H1 (cell line): Measurements from ENCODE around the gene CCDC116. TPM values are rescaled to one million over a fixed set of nuclear protein-coding genes. Genes with fewer than 3 reads are reported as not detected.

Experiments
- CTCF ChIA-PET: fragments of 300-600 bp; sonication (Branson Sonifier 250); formaldehyde crosslinking; loops from one replicate; lab custom pipeline; 2021; ENCODE audit not compliant: partially characterized antibody; lab: Charles Lee
- POLR2A ChIA-PET: fragments of 300-600 bp; sonication (Branson Sonifier 250); formaldehyde crosslinking; loops from one replicate; lab custom pipeline; 2021; ENCODE audit warnings: inconsistent platforms; ENCODE audit not compliant: partially characterized antibody; lab: Charles Lee
- DNase-seq, 2 experiments: peaks; one replicate each; pipeline versions ENCODE4 v3.0.0 to v3.0.0-alpha.2; 2010 to 2022; ENCODE audit warnings: low spot score in 2 of 2, low read depth in 1 of 2, mixed read lengths in 1 of 2
- FAIRE-seq: peaks from 2 replicates; lab custom pipeline; 2011; peaks lifted over from hg19 to GRCh38; lab: Jason Lieb, UNC
- H2AFZ ChIP-seq: 2 replicates; pipeline ENCODE4 v1.8.1; 2012; ENCODE audit warnings: low read length, inconsistent platforms
- H2AK5ac ChIP-seq: 2 replicates; pipeline ENCODE4 v1.6.1; 2013; ENCODE audit warnings: low read depth, low read length
- H2BK120ac ChIP-seq: replicated peaks from 2 replicates; pipeline ENCODE3; 2013; ENCODE audit warnings: low read depth, low read length, inconsistent platforms
- H2BK12ac ChIP-seq: 2 replicates; pipeline ENCODE4 v1.6.1; 2013; ENCODE audit warnings: low read depth, low read length
- H2BK15ac ChIP-seq: 2 replicates; pipeline ENCODE4 v1.6.1; 2013; ENCODE audit warnings: low read length
- H2BK20ac ChIP-seq: 2 replicates; pipeline ENCODE4 v1.6.1; 2013; ENCODE audit warnings: low read length
- H2BK5ac ChIP-seq: 2 replicates; pipeline ENCODE4 v1.6.1; 2013; ENCODE audit warnings: low read depth, low read length
- H3K14ac ChIP-seq: 2 replicates; pipeline ENCODE4 v1.6.1; 2013; ENCODE audit warnings: inconsistent platforms; ENCODE audit not compliant: insufficient read length
- H3K18ac ChIP-seq: 2 replicates; pipeline ENCODE4 v1.6.1; 2013; ENCODE audit warnings: low read length; ENCODE audit errors: extremely low read depth
- H3K23ac ChIP-seq: 2 replicates; pipeline ENCODE4 v1.6.1; 2013; ENCODE audit warnings: inconsistent platforms; ENCODE audit not compliant: insufficient read length
- H3K23me2 ChIP-seq: 2 replicates; pipeline ENCODE4 v1.6.1; 2013; ENCODE audit warnings: low read depth, low read length
- H3K27ac ChIP-seq: 2 replicates; pipeline ENCODE4 v1.6.1; 2011; ENCODE audit warnings: low read depth, low read length, inconsistent platforms
- H3K27me3 ChIP-seq, 4 experiments: replicated peaks in 1 of 4; 1 replicate in 1 of 4; 2 replicates in 3 of 4; pipeline versions ENCODE4 v1.6.1 to v1.8.1; 2011 to 2013; ENCODE audit warnings: low read length in 3 of 4, mild to moderate bottlenecking in 3 of 4, inconsistent platforms in 2 of 4, mixed read lengths in 2 of 4, moderate library complexity in 1 of 4; ENCODE audit not compliant: control insufficient read depth in 3 of 4, insufficient read depth in 3 of 4; ENCODE audit errors: extremely low read depth in 1 of 4
- H3K36me3 ChIP-seq, 4 experiments: 2 replicates each; pipeline versions ENCODE4 v1.6.1 to v1.8.1; 2011 to 2013; ENCODE audit warnings: mild to moderate bottlenecking in 4 of 4, low read length in 3 of 4, moderate library complexity in 2 of 4, control low read depth in 1 of 4, inconsistent platforms in 1 of 4; ENCODE audit not compliant: insufficient read depth in 4 of 4, control insufficient read depth in 2 of 4
- H3K4ac ChIP-seq: replicated peaks from 2 replicates; pipeline ENCODE3; 2013; ENCODE audit warnings: low read length, low read depth, mixed read lengths, inconsistent platforms; ENCODE audit not compliant: insufficient read length
- H3K4me1 ChIP-seq, 4 experiments: replicated peaks in 1 of 4; 1 replicate in 1 of 4; 2 replicates in 3 of 4; pipeline versions ENCODE4 v1.6.1 to v1.8.1; 2011 to 2013; ENCODE audit warnings: low read length in 3 of 4, inconsistent platforms in 2 of 4, mixed read lengths in 1 of 4; ENCODE audit not compliant: insufficient read depth in 4 of 4, control insufficient read depth in 3 of 4
- H3K4me2 ChIP-seq, 2 experiments: 2 replicates each; pipeline versions ENCODE4 v1.6.1 to v1.8.1; 2011 to 2013; ENCODE audit warnings: low read depth in 2 of 2, low read length in 2 of 2, control low read depth in 1 of 2, inconsistent platforms in 1 of 2, mild to moderate bottlenecking in 1 of 2; ENCODE audit not compliant: insufficient read depth in 1 of 2
- H3K4me3 ChIP-seq, 4 experiments: fragments of 200-600, 300-600 bp in 1 of 4; sonication (generic), shearing (Covaris generic), sonication (Bioruptor Twin) in 1 of 4; 2 replicates each; pipeline versions ENCODE4 v1.5.1 to v1.8.1; 2011 to 2016; ENCODE audit warnings: low read length in 4 of 4, low read depth in 3 of 4, control low read depth in 2 of 4, inconsistent platforms in 2 of 4, mild to moderate bottlenecking in 2 of 4, mixed read lengths in 1 of 4, moderate library complexity in 1 of 4; ENCODE audit not compliant: insufficient read depth in 2 of 4; ENCODE audit errors: extremely low read depth in 1 of 4
- H3K56ac ChIP-seq: replicated peaks from 2 replicates; pipeline ENCODE3; 2013; ENCODE audit warnings: low read depth, mild to moderate bottlenecking, mixed read lengths, low read length, inconsistent platforms; ENCODE audit not compliant: insufficient read length
- H3K79me1 ChIP-seq: 2 replicates; pipeline ENCODE4 v1.6.1; 2013; ENCODE audit warnings: low read depth, low read length, control low read depth
- H3K79me2 ChIP-seq, 2 experiments: 2 replicates each; pipeline versions ENCODE4 v1.6.1 to v1.8.1; 2012 to 2013; ENCODE audit warnings: low read length in 2 of 2, mild to moderate bottlenecking in 2 of 2, inconsistent platforms in 1 of 2; ENCODE audit not compliant: insufficient read depth in 2 of 2, control insufficient read depth in 1 of 2
- H3K9ac ChIP-seq, 4 experiments: replicated peaks in 1 of 4; 1 replicate in 1 of 4; 2 replicates in 3 of 4; pipeline versions ENCODE4 v1.6.1 to v1.8.1; 2011 to 2013; ENCODE audit warnings: low read depth in 3 of 4, low read length in 3 of 4, control low read depth in 2 of 4, mild to moderate bottlenecking in 2 of 4, moderate library complexity in 2 of 4, inconsistent platforms in 1 of 4; ENCODE audit errors: extremely low read depth in 1 of 4
- H3K9me3 ChIP-seq, 2 experiments: 2 replicates each; pipeline versions ENCODE4 v1.6.1 to v1.8.1; 2012 to 2013; ENCODE audit warnings: mild to moderate bottlenecking in 2 of 2, moderate library complexity in 2 of 2, control low read depth in 1 of 2, inconsistent platforms in 1 of 2, low read depth in 1 of 2, low read length in 1 of 2, mixed read lengths in 1 of 2; ENCODE audit not compliant: insufficient read depth in 2 of 2
- H4K20me1 ChIP-seq, 2 experiments: replicated peaks in 1 of 2; 2 replicates each; pipeline versions ENCODE3 to v1.8.1; 2011 to 2013; ENCODE audit warnings: inconsistent platforms in 2 of 2, low read length in 2 of 2, mild to moderate bottlenecking in 1 of 2; ENCODE audit not compliant: insufficient read depth in 2 of 2, control insufficient read depth in 1 of 2
- H4K5ac ChIP-seq: 2 replicates; pipeline ENCODE4 v1.6.1; 2013; ENCODE audit warnings: low read length, low read depth, mixed read lengths, inconsistent platforms; ENCODE audit not compliant: insufficient read length
- H4K8ac ChIP-seq: 2 replicates; pipeline ENCODE4 v1.8.0; 2013; ENCODE audit warnings: mild to moderate bottlenecking, moderate library complexity, low read length, inconsistent platforms; ENCODE audit not compliant: insufficient read depth; ENCODE audit errors: extremely low read depth
- H4K91ac ChIP-seq: replicated peaks from 2 replicates; pipeline ENCODE3; 2013; ENCODE audit warnings: low read length, mixed read lengths, inconsistent platforms; ENCODE audit not compliant: insufficient read length
- ATF3 ChIP-seq: IDR thresholded peaks from 2 replicates; pipeline ENCODE4 v1.6.1; 2011; ENCODE audit warnings: low read depth, mild to moderate bottlenecking, low read length; ENCODE audit not compliant: insufficient read depth
- CHD1 ChIP-seq: IDR thresholded peaks from 2 replicates; pipeline ENCODE4 v1.6.1; 2012; ENCODE audit warnings: low read depth, low read length, improper control_type of control experiment
- JUN ChIP-seq: IDR thresholded peaks from 2 replicates; pipeline ENCODE4 v1.6.1; 2011; ENCODE audit warnings: low read depth, mild to moderate bottlenecking, improper control_type of control experiment, low read length
- POU5F1 ChIP-seq: IDR thresholded peaks from 2 replicates; pipeline ENCODE4 v1.6.1; 2011; ENCODE audit warnings: low read depth, mild to moderate bottlenecking, low read length, moderate library complexity
- WGBS, 2 experiments: shearing (Covaris generic) in 1 of 2; methylation state at CpG; one replicate each; pipeline versions ENCODE4 v1.1.6 to v1.1.7; 2013 to 2015; ENCODE audit warnings: low lambda C conversion rate in 2 of 2, mixed read lengths in 2 of 2, inconsistent platforms in 1 of 2, low coverage in 1 of 2, missing lambda C conversion rate in 1 of 2; ENCODE audit not compliant: insufficient replicate concordance in 2 of 2, insufficient coverage in 1 of 2, insufficient read length in 1 of 2; ENCODE audit errors: extremely low coverage in 1 of 2, missing lambda C conversion rate in 1 of 2; 5-methylcytosine and 5-hydroxymethylcytosine counted together
- polyA plus RNA-seq, 7 experiments: library from polyadenylated mRNA; depleted of rRNA in 3 of 7; stranded (reverse) in 5 of 7; unstranded in 2 of 7; fragments of >200 nt in 5 of 7; fragments of 200-250 nt in 2 of 7; gene quantifications; 1 replicate in 5 of 7; 2 replicates in 1 of 7; 4 replicates in 1 of 7; pipeline versions ENCODE4 v1.2.1 to v1.2.3, GENCODE V29; 2011 to 2013; ENCODE audit warnings: missing spikeins in 2 of 7, mixed read lengths in 2 of 7
- total RNA-seq: library from RNA; stranded (reverse); fragmentation: NEBNext Ultra II Directional; extraction: Animal tissue kit (Norgen Biotek cat#: 25700); gene quantifications from 2 replicates; pipeline ENCODE4 v1.2.1, GENCODE V29; 2021

The CCDC116 gene
- total and polyA plus RNA-seq, 2 of the 8 experiments (the other 6 are each of a cell fraction or from before 2014, with no cell fraction given): 0.08 TPM; not detected in 1

- H2BK5ac ChIP-seq: no peak overlapping the region
- no peaks in the 10 kb centered on the region for H3K79me1 ChIP-seq
- H3K4me1 ChIP-seq: peaks cover 0 to 3% (median 0%) of the 10 kb centered on the region in 4 experiments; a peak in 1 of 7 replicates
- no peaks in the 10 kb centered on the region for H3K23me2 ChIP-seq
- H3K36me3 ChIP-seq: no peaks in the 10 kb centered on the region
- no peak overlapping the region for H3K4me2 ChIP-seq
- CTCF ChIA-PET: interaction anchor here (0.9 to 1.5 kb wide), 3 partner anchors 10 to 284 kb away, joined by 3 to 5 read pairs (median 5); no protein-coding TSS in a partner anchor
- no peak overlapping the region for H3K27ac ChIP-seq
- H3K27me3 ChIP-seq: no peaks in the 10 kb centered on the region; a peak in 1 of 7 replicates
- no peak overlapping the region for H4K5ac ChIP-seq
- no peak for FAIRE-seq
- no peak overlapping the region for H2BK12ac ChIP-seq
- H2BK120ac ChIP-seq: no peak overlapping the region
- no peaks in the 10 kb centered on the region for H4K20me1 ChIP-seq
- no peak overlapping the region for H4K91ac ChIP-seq
- no peak overlapping the region for H2BK15ac ChIP-seq
- H2BK20ac ChIP-seq: no peak overlapping the region
- TF ChIP-seq CHD1 (no peak), ATF3 (no peak), JUN (no peak), POU5F1 (no peak)
- no peak overlapping the region for H3K4ac ChIP-seq
- POLR2A ChIA-PET: interaction anchor here (0.8 to 4.2 kb wide), 3 partner anchors 8 to 18 kb away, joined by 3 to 27 read pairs (median 4); no protein-coding TSS in a partner anchor
- H2AK5ac ChIP-seq: no peak overlapping the region
- no peak overlapping the region for H3K56ac ChIP-seq
- no peak overlapping the region for H3K23ac ChIP-seq
- DNase-seq: no peak
- H3K14ac ChIP-seq: no peak overlapping the region
- H3K18ac ChIP-seq: no peak overlapping the region
- no peak overlapping the region for H4K8ac ChIP-seq
- peaks cover 0 to 3% of the 10 kb centered on the region in 2 experiments; a peak in 1 of 4 replicates for H3K79me2 ChIP-seq
- no peak overlapping the region for H2AFZ ChIP-seq
- H3K9me3 ChIP-seq: no peaks in the 10 kb centered on the region
- H3K9ac ChIP-seq: no peak overlapping the region
- 88% methylated on average over 2 of the region's 2 CpGs; no CpG with 5 or more reads in 1 of the 2 experiments for WGBS, 2 experiments
- H3K4me3 ChIP-seq: no peak overlapping the region
Measured at GRCh38 chr22:21663738-21664137, 31.2 kb downstream of the CCDC116 start.
